ENCODE measurements around the gene IGFBP1. TPM values are rescaled to one million over a fixed set of nuclear protein-coding genes. Genes with fewer than 3 reads are reported as not detected.

Gene IGFBP1
- total and polyA plus RNA-seq, 2 of the 13 experiments (the other 11 are each of a cell fraction or from before 2014, with no cell fraction given): 5.4 to 885 TPM

DNA sequence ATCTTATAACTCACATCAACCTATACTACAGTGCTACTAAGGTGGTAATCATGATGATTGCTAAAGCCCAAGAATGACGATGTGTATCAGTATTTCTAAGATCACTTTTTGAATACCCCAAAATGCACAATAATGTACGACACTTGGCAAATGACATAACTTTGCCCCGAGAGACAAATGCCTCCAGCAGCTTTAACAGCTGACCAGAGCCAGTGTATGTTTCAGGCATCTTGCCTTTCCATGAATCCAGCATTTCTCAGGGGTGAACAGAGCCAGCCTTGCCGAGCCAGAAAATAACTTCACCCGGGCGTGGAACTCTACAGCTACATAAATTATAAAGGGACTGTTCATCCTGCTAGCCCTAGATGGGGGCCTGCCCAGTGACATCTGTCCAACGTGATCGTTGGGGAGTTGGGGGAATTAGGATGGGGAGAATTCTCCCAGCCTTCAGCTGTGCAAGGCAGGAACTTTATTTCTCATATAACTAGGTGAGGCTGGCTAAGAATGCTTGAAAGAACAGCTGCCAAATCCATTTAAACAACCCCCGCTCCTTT lies 31.0 kb downstream of the IGFBP1 start:
- Histone ChIP-seq H3K4me3 (replicated peaks in 1 of 3; ENCODE audit: insufficient read depth in 1 of 3, low read depth in 2 of 3, low read length in 3 of 3) (peak overlapping the region in 1 of 3 experiments; percentile 14; a peak in 2 of 6 replicates), H3K79me2 (ENCODE audit: insufficient read depth, low read length) (no peaks in the 10 kb centered on the region), H4K20me1 (ENCODE audit: insufficient read depth, low read length) (peaks cover 7% of the 10 kb centered on the region; the same call in 1 of the 2 replicates), H3K27ac (ENCODE audit: extremely low read length, insufficient read depth, low read length) (no peak overlapping the region), H3K9me3 (ENCODE audit: low read length) (no peaks in the 10 kb centered on the region), H3K27me3 (ENCODE audit: control insufficient read depth in 1 of 2, insufficient read depth in 2 of 2, low read length in 2 of 2) (peaks cover 7 to 42% of the 10 kb centered on the region in 2 experiments; a peak in 4 of 5 replicates), H3K4me1 (ENCODE audit: insufficient read depth, low read length) (peaks cover 27% of the 10 kb centered on the region), H2AFZ (ENCODE audit: low read length) (no peak overlapping the region), H3K36me3 (replicated peaks in 1 of 2; ENCODE audit: control insufficient read depth in 1 of 2, insufficient read depth in 2 of 2, low read length in 2 of 2) (no peaks in the 10 kb centered on the region), H3K4me2 (ENCODE audit: low read depth, low read length) (peak overlapping the region; percentile 41; the same call in 1 of the 2 replicates), H3K9ac (ENCODE audit: insufficient read depth, low read depth, low read length) (no peak overlapping the region)
- CTCF ChIA-PET (ENCODE audit: low intra/inter-chr PET ratio, low total read pairs): no interaction called here
- in situ Hi-C loops (cut with HindIII; ENCODE audit: extremely low pct_ligation_motif_present, low pct_unique_long_range_greater_than_20kb): loop anchor here (10.0 kb wide), 1 partner anchor 1265 kb away; no protein-coding TSS in a partner anchor
- intact Hi-C loops (cut with micrococcal nuclease; ENCODE audit: unreplicated experiment): no loop called here
- ATAC-seq: no peak
- no peak for DNase-seq (ENCODE audit: low spot score)
- 26% methylated on average over 6 of the region's 9 CpGs for WGBS (ENCODE audit: low lambda C conversion rate)
- no TSS peak for BruUV-seq (replicated peaks)
- POLR2A ChIA-PET: no interaction called here
- FAIRE-seq: no peak
- TF ChIP-seq DNMT3B (CRISPR knock-in tag; conservative IDR thresholded peaks at IDR 0.05) (no peak), ZFP36L1 (CRISPR knock-in tag; IDR thresholded peaks at IDR 0.05) (no peak), ZFP62 (CRISPR knock-in tag; IDR thresholded peaks at IDR 0.05) (no peak), ZBTB21 (CRISPR knock-in tag; IDR thresholded peaks at IDR 0.05) (no peak), HMG20A (CRISPR knock-in tag; IDR thresholded peaks at IDR 0.05; ENCODE audit: borderline replicate concordance) (no peak), MED8 (CRISPR knock-in tag; IDR thresholded peaks at IDR 0.05; ENCODE audit: insufficient replicate concordance) (no peak), ELF3 (CRISPR knock-in tag; IDR thresholded peaks at IDR 0.05) (no peak), ZNF275 (CRISPR knock-in tag; IDR thresholded peaks at IDR 0.05; ENCODE audit: borderline replicate concordance) (no peak), NR1H2 (CRISPR knock-in tag; IDR thresholded peaks at IDR 0.05; ENCODE audit: borderline replicate concordance, low read depth) (no peak), ZNF441 (CRISPR knock-in tag; IDR thresholded peaks at IDR 0.05; ENCODE audit: borderline replicate concordance) (no peak), RXRA (CRISPR knock-in tag; IDR thresholded peaks at IDR 0.05) (no peak), MYC (CRISPR knock-in tag; IDR thresholded peaks at IDR 0.05; ENCODE audit: borderline replicate concordance) (no peak), CAMTA2 (CRISPR knock-in tag; IDR thresholded peaks at IDR 0.05; ENCODE audit: borderline replicate concordance) (no peak), ZNF33A (CRISPR knock-in tag; IDR thresholded peaks at IDR 0.05; ENCODE audit: borderline replicate concordance) (no peak), ZNF737 (CRISPR knock-in tag; IDR thresholded peaks at IDR 0.05; ENCODE audit: borderline replicate concordance) (no peak), ZNF782 (CRISPR knock-in tag; IDR thresholded peaks at IDR 0.05; ENCODE audit: borderline replicate concordance) (no peak), SIN3B (IDR thresholded peaks at IDR 0.05; ENCODE audit: low read length) (no peak), NFIB (CRISPR knock-in tag; IDR thresholded peaks at IDR 0.05; ENCODE audit: borderline replicate concordance) (no peak), ADNP (CRISPR knock-in tag; IDR thresholded peaks at IDR 0.05) (no peak)
- TF ChIP-seq, protein P1, sequence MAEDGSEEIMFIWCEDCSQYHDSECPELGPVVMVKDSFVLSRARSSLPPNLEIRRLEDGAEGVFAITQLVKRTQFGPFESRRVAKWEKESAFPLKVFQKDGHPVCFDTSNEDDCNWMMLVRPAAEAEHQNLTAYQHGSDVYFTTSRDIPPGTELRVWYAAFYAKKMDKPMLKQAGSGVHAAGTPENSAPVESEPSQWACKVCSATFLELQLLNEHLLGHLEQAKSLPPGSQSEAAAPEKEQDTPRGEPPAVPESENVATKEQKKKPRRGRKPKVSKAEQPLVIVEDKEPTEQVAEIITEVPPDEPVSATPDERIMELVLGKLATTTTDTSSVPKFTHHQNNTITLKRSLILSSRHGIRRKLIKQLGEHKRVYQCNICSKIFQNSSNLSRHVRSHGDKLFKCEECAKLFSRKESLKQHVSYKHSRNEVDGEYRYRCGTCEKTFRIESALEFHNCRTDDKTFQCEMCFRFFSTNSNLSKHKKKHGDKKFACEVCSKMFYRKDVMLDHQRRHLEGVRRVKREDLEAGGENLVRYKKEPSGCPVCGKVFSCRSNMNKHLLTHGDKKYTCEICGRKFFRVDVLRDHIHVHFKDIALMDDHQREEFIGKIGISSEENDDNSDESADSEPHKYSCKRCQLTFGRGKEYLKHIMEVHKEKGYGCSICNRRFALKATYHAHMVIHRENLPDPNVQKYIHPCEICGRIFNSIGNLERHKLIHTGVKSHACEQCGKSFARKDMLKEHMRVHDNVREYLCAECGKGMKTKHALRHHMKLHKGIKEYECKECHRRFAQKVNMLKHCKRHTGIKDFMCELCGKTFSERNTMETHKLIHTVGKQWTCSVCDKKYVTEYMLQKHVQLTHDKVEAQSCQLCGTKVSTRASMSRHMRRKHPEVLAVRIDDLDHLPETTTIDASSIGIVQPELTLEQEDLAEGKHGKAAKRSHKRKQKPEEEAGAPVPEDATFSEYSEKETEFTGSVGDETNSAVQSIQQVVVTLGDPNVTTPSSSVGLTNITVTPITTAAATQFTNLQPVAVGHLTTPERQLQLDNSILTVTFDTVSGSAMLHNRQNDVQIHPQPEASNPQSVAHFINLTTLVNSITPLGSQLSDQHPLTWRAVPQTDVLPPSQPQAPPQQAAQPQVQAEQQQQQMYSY (CRISPR knock-in tag; IDR thresholded peaks at IDR 0.05): no peak

Measured in HepG2 (cell line).